ENCODE results near the gene DLG4.
"Not testable (repeated sequence)": the region's sequence is repeated elsewhere in the genome, so short reads cannot be mapped to it uniquely, and the experiment has no call there.

Gene DLG4

GRCh38 chr17:7246779-7247178, 27.1 kb upstream of the DLG4 start:
- Histone ChIP-seq H3K9ac (ENCODE audit: low read length) (no peak overlapping the region), H3K27me3 (ENCODE audit: control insufficient read depth, insufficient read depth, low read length) (no peaks in the 10 kb centered on the region), H3K36me3 (ENCODE audit: control insufficient read depth, low read depth, low read length) (peaks cover 22% of the 10 kb centered on the region), H3K9me3 (ENCODE audit: control insufficient read depth, low read depth, low read length) (no peaks in the 10 kb centered on the region), H3K27ac (ENCODE audit: low read length) (no peak overlapping the region), H3K4me3 (ENCODE audit: low read length) (no peak overlapping the region), H3K4me1 (ENCODE audit: control insufficient read depth, low read depth, low read length) (peaks cover 7% of the 10 kb centered on the region)

DNA sequence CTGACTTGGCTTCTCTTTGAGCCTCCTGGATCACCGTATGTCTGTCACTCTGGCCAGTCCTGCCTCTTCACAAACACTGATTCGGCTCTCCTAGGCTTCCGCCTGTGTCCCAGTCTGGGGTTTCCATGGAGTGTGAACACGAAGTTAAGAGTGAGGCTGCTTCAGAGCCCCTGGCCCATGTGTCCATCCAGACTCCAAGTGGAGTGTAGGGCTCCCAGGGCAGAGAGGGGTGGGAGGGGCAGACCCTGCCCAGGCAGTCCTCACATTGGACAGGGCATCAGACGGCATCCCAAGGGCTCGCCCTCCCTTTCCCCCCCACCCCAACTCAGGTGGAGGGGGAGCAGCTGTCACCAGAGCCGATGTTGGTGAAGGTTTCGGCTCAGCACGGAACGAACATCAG, 24.2 kb upstream of the DLG4 start:
- H3K4me3 ChIP-seq (ENCODE audit: low read length); H3K9me3 ChIP-seq (ENCODE audit: control insufficient read depth, low read depth, low read length); H3K27me3 ChIP-seq (ENCODE audit: control insufficient read depth, insufficient read depth, low read length); H3K9ac ChIP-seq (ENCODE audit: low read length); H3K4me1 ChIP-seq (ENCODE audit: control insufficient read depth, low read depth, low read length); H3K27ac ChIP-seq (ENCODE audit: low read length): not testable (repeated sequence)
- H3K36me3 ChIP-seq (ENCODE audit: control insufficient read depth, low read depth, low read length): peaks cover 29% of the 10 kb centered on the region

DNA sequence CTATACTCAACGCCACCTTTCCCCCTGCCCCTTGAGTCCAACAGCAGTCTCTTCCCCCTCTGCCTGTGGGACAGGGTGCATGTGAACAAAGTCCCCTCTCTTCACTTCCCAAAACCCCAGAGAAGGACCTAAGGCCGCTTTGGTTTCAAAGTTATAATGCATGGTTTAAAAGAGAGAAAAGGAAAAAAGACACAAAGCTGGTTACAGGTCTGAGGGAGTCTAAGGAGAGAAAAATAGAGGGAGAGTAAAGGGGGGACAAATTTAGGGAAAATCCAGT, 23.8 kb upstream of the DLG4 start:
- Histone ChIP-seq H3K36me3 (ENCODE audit: control insufficient read depth, low read depth, low read length) (peaks cover 29% of the 10 kb centered on the region), H3K27me3 (ENCODE audit: control insufficient read depth, insufficient read depth, low read length) (no peaks in the 10 kb centered on the region), H3K4me1 (ENCODE audit: control insufficient read depth, low read depth, low read length) (peaks cover 7% of the 10 kb centered on the region), H3K27ac (ENCODE audit: low read length) (no peak overlapping the region), H3K9me3 (ENCODE audit: control insufficient read depth, low read depth, low read length) (no peaks in the 10 kb centered on the region), H3K9ac (ENCODE audit: low read length) (peak overlapping the region; percentile 71), H3K4me3 (ENCODE audit: low read length) (peak overlapping the region; percentile 86)

- Histone ChIP-seq H3K9me3 (ENCODE audit: control insufficient read depth, low read depth, low read length) (no peaks in the 10 kb centered on the region), H3K4me3 (ENCODE audit: low read length) (peak overlapping the region; percentile 86), H3K27me3 (ENCODE audit: control insufficient read depth, insufficient read depth, low read length) (no peaks in the 10 kb centered on the region), H3K9ac (ENCODE audit: low read length) (peak overlapping the region; percentile 71), H3K36me3 (ENCODE audit: control insufficient read depth, low read depth, low read length) (peaks cover 29% of the 10 kb centered on the region), H3K4me1 (ENCODE audit: control insufficient read depth, low read depth, low read length) (peaks cover 7% of the 10 kb centered on the region), H3K27ac (ENCODE audit: low read length) (peak overlapping the region; percentile 83)
Observed at GRCh38 chr17:7242717-7243452, 23.2 kb upstream of the DLG4 start.

DNA sequence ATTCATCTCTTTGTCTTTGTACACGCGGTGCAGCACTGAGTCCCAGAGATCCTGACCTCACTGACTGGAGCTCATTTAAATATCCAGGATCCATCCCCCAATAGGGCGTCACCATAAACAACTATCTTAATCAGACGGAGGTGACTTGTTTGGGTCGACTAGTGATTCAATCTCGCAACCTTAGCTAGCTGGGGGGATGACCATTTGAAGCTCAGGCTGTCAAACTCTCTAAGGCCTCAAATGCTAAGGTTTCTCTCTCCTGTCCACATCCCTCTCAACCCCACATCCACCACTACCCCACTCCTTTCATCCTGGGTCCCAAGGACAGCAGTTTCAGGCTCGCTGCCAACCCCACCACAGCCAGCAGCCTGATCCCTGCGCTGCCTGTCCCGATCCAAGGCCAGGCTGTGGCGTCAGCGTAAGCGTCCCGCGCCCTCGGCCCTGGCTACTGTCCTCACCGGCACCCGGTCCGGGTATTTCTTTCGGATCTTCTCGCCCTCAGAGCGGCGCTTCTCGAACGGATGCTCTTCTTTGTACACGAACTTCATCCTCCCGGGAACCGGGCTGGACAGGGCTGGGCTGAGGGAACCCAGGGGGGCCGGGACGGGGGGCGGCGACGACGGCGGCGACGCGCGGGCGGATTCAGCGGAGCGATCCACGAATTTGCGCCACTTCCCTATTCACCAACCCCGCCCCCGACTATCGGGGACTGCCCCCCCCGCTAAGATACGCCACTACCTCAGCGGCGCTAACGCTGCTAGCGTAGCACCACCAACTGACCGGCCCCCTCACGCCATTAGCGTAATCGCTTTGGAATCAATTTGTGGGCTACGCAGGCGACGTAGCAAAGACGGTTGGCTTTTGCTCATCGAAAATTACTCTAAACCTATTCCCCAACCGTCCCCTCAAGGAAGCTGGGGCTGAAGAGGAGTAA, 22.4 kb upstream of the DLG4 start, which contains the start of gene GABARAP:
TSS of gene GABARAP (minus strand) at position 667 of the 934 bp plus-strand sequence. CDS start at position 548, 119 bp downstream.
- H3K27ac ChIP-seq (ENCODE audit: low read length): peak within 1 kb of the TSS; percentile 83
- peak within 1 kb of the TSS; percentile 86 for H3K4me3 ChIP-seq (ENCODE audit: low read length)
- H3K36me3 ChIP-seq (ENCODE audit: control insufficient read depth, low read depth, low read length): peaks cover 31% of the 10 kb centered on the region
- no peaks in the 10 kb centered on the region for H3K9me3 ChIP-seq (ENCODE audit: control insufficient read depth, low read depth, low read length)
- peaks cover 12% of the 10 kb centered on the region for H3K4me1 ChIP-seq (ENCODE audit: control insufficient read depth, low read depth, low read length)
- H3K9ac ChIP-seq (ENCODE audit: low read length): peak within 1 kb of the TSS; percentile 71
- H3K27me3 ChIP-seq (ENCODE audit: control insufficient read depth, insufficient read depth, low read length): no peaks in the 10 kb centered on the region

- Histone ChIP-seq H3K36me3 (ENCODE audit: control insufficient read depth, low read depth, low read length) (peaks cover 34% of the 10 kb centered on the region), H3K27ac (ENCODE audit: low read length) (peak overlapping the region; percentile 3), H3K4me3 (ENCODE audit: low read length) (peak overlapping the region; percentile 86), H3K27me3 (ENCODE audit: control insufficient read depth, insufficient read depth, low read length) (no peaks in the 10 kb centered on the region), H3K4me1 (ENCODE audit: control insufficient read depth, low read depth, low read length) (peaks cover 12% of the 10 kb centered on the region), H3K9ac (ENCODE audit: low read length) (peak overlapping the region; percentile 71), H3K9me3 (ENCODE audit: control insufficient read depth, low read depth, low read length) (no peaks in the 10 kb centered on the region)
Observed at GRCh38 chr17:7241090-7241733, 21.6 kb upstream of the DLG4 start.

DNA sequence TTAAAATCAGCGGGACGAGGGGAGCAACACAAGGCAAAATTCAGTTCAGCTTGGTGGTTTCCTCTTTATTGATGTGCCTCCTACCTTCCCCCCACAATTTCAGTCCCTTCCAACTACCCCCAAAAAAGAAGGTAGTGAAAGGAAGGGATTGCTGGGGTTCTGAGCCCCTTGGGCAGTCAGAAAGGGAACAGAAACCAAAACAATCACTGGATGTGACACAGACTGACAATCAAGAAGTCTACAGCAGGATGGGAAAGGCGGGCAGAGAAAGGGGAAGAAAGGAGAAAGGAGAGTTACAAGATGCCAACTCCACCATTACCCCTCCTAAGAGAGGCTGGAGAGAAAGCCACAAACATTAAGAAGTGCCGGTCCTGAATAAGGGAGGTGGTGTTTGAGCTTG, 20.7 kb upstream of the DLG4 start:
- no peak overlapping the region for H3K27ac ChIP-seq (ENCODE audit: low read length)
- H3K9me3 ChIP-seq (ENCODE audit: control insufficient read depth, low read depth, low read length): no peaks in the 10 kb centered on the region
- H3K9ac ChIP-seq (ENCODE audit: low read length): no peak overlapping the region
- peak overlapping the region; percentile 86 for H3K4me3 ChIP-seq (ENCODE audit: low read length)
- H3K36me3 ChIP-seq (ENCODE audit: control insufficient read depth, low read depth, low read length): peaks cover 36% of the 10 kb centered on the region
- H3K27me3 ChIP-seq (ENCODE audit: control insufficient read depth, insufficient read depth, low read length): no peaks in the 10 kb centered on the region
- peaks cover 12% of the 10 kb centered on the region for H3K4me1 ChIP-seq (ENCODE audit: control insufficient read depth, low read depth, low read length)

GRCh38 chr17:7239091-7240027, 19.7 kb upstream of the DLG4 start, which contains the start of gene PHF23:
PHF23 (minus strand) TSS chr17:7239457; CDS start chr17:7239279, 178 bp downstream.
- Histone ChIP-seq H3K4me1 (ENCODE audit: control insufficient read depth, low read depth, low read length) (peaks cover 20% of the 10 kb centered on the region), H3K4me3 (ENCODE audit: low read length) (peak within 1 kb of the TSS; percentile 97), H3K9me3 (ENCODE audit: control insufficient read depth, low read depth, low read length) (no peaks in the 10 kb centered on the region), H3K27me3 (ENCODE audit: control insufficient read depth, insufficient read depth, low read length) (no peaks in the 10 kb centered on the region), H3K36me3 (ENCODE audit: control insufficient read depth, low read depth, low read length) (peaks cover 37% of the 10 kb centered on the region), H3K9ac (ENCODE audit: low read length) (peak within 1 kb of the TSS; percentile 96), H3K27ac (ENCODE audit: low read length) (peak within 1 kb of the TSS; percentile 80)

DNA sequence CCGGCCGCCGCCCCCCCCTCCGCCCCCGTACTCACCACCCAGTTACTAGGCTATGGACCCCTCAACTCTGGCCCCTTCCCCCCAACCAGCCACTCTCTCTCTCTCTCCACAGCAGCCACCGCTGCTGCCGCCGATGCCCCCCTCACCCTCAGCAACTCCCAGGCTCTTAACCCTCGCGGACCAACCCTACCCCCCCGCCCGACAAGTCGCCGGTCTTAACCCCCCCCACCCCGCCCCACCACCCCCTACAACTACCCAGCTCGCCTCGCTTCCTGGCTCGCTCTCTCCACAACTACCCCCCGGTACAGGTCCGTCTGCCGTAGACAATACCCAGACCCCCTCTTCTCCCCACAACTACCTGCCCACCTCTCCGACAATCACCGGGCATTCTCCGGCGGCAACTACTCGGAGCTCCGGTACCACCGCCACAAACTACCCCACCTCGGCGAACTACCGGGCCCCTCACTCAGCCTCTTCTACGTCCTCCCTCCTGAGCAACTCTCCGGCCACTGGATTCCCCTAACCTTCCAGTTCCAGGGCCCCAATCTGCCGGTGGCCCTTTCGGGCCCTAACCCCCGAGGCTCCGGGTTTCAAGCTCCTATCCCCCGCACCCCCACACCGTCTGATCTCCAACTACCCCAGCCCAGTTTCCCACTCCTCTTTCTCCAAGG, 18.9 kb upstream of the DLG4 start:
- Histone ChIP-seq H3K4me1 (ENCODE audit: control insufficient read depth, low read depth, low read length) (peaks cover 20% of the 10 kb centered on the region), H3K27ac (ENCODE audit: low read length) (peak overlapping the region; percentile 80), H3K36me3 (ENCODE audit: control insufficient read depth, low read depth, low read length) (peaks cover 32% of the 10 kb centered on the region), H3K4me3 (ENCODE audit: low read length) (peak overlapping the region; percentile 97), H3K9me3 (ENCODE audit: control insufficient read depth, low read depth, low read length) (no peaks in the 10 kb centered on the region), H3K9ac (ENCODE audit: low read length) (peak overlapping the region; percentile 96), H3K27me3 (ENCODE audit: control insufficient read depth, insufficient read depth, low read length) (no peaks in the 10 kb centered on the region)

DNA sequence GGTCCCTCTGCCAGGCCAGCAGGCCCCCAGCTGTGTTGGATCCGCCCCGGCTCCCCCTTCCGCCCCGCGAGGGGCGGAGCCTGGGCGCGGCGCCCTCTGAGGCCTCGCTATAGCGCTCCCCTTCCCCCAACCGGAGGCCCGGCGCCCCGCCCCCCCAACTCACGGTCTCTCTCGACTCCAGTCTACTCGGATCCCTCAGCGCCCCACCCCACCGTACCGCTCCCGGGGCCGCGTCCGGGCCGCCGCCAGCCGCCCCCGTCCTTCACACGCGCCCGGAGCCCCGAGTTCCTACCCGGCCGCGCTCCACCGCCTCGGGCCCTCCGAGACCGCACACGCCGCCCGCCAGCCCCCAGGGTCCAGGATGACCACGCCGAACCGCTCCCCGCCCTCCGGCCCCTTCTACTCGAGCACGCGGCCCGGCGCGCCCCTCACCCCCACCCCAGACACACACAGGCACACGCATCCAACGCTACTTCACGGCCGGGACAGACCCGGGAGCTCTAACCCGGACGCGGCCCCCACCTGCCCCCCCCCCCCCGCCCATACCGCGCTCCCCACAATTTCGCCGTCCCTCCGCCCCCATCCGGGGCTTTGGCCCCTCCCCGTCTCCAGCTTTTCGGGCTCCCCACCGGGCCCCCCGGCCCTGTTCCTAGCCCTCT, 18.3 kb upstream of the DLG4 start:
- Histone ChIP-seq H3K4me3 (ENCODE audit: low read length) (peak overlapping the region; percentile 97), H3K36me3 (ENCODE audit: control insufficient read depth, low read depth, low read length) (peaks cover 32% of the 10 kb centered on the region), H3K27me3 (ENCODE audit: control insufficient read depth, insufficient read depth, low read length) (no peaks in the 10 kb centered on the region), H3K9ac (ENCODE audit: low read length) (peak overlapping the region; percentile 96), H3K4me1 (ENCODE audit: control insufficient read depth, low read depth, low read length) (peaks cover 20% of the 10 kb centered on the region), H3K9me3 (ENCODE audit: control insufficient read depth, low read depth, low read length) (no peaks in the 10 kb centered on the region), H3K27ac (ENCODE audit: low read length) (no peak overlapping the region)

All from iPS-18a (cell line).